SK-N-SH (cell line): ENCODE results near the gene CLPX. TPM values are rescaled to one million over a fixed set of nuclear protein-coding genes. Genes with fewer than 3 reads are reported as not detected.

ENCODE experiments used
- CTCF ChIA-PET: fragments of 300-600, 350-600 bp; formaldehyde crosslinking; extraction: SDS; loops from one replicate; lab custom pipeline; 2021; lab: Yijun Ruan, JAX
- POLR2A ChIA-PET: fragments of 350-600 bp; sonication (Branson Sonifier 250); formaldehyde crosslinking; extraction: SDS; loops from one replicate; lab custom pipeline; 2020; ENCODE audit warnings: antibody characterized with exemption, inconsistent platforms; lab: Yijun Ruan, JAX
- DNase-seq: peaks from one replicate; pipeline ENCODE4 v3.0.0; 2012
- H2AFZ ChIP-seq: fragments of 200-600 bp; sonication (generic); 2 replicates; pipeline ENCODE4 v1.8.1; 2016; ENCODE audit warnings: antibody characterized with exemption, mild to moderate bottlenecking, low read depth
- H3F3A ChIP-seq: fragments of 200-600 bp; sonication (generic); replicated peaks from 2 replicates; pipeline ENCODE3; 2016; ENCODE audit warnings: antibody characterized with exemption, mild to moderate bottlenecking; ENCODE audit not compliant: insufficient read depth
- H3K27ac ChIP-seq, 2 experiments: fragments of 200-500 bp in 1 of 2; fragments of 200-600 bp in 1 of 2; sonication (Bioruptor generic) in 1 of 2; sonication (generic), shearing (Covaris generic) in 1 of 2; 2 replicates each; pipeline versions ENCODE4 v1.5.1 to v1.6.1; 2014 to 2016; ENCODE audit warnings: low read depth in 2 of 2, inconsistent platforms in 1 of 2, low read length in 1 of 2, mild to moderate bottlenecking in 1 of 2, mixed read lengths in 1 of 2
- H3K27me3 ChIP-seq: fragments of 200-600 bp; sonication (generic), shearing (Covaris generic); 2 replicates; pipeline ENCODE4 v1.6.1; 2016; ENCODE audit warnings: mixed run types; ENCODE audit not compliant: insufficient read depth
- H3K36me3 ChIP-seq, 2 experiments: fragments of 200-500 bp in 1 of 2; fragments of 200-600 bp in 1 of 2; sonication (Bioruptor generic) in 1 of 2; sonication (generic) in 1 of 2; replicated peaks in 1 of 2; 2 replicates each; pipeline versions ENCODE3 to v1.5.1; 2014 to 2016; ENCODE audit warnings: low read length in 1 of 2, mild to moderate bottlenecking in 1 of 2; ENCODE audit not compliant: insufficient read depth in 2 of 2, control insufficient read depth in 1 of 2
- H3K4me1 ChIP-seq, 2 experiments: fragments of 200-500 bp in 1 of 2; fragments of 200-600 bp in 1 of 2; sonication (Bioruptor generic) in 1 of 2; sonication (generic), shearing (Covaris generic) in 1 of 2; 2 replicates each; pipeline versions ENCODE4 v1.5.1 to v1.6.1; 2014 to 2016; ENCODE audit warnings: low read depth in 1 of 2, low read length in 1 of 2, mixed run types in 1 of 2; ENCODE audit not compliant: insufficient read depth in 2 of 2, control insufficient read depth in 1 of 2
- H3K4me2 ChIP-seq: fragments of 200-600 bp; sonication (generic), shearing (Covaris generic); 2 replicates; pipeline ENCODE4 v1.6.1; 2017; ENCODE audit warnings: mixed run types
- H3K4me3 ChIP-seq, 2 experiments: fragments of 200-500 bp in 1 of 2; fragments of 200-600 bp in 1 of 2; sonication (Bioruptor generic) in 1 of 2; sonication (generic), shearing (Covaris generic) in 1 of 2; 2 replicates each; pipeline versions ENCODE4 v1.5.1 to v1.8.1; 2014 to 2016; ENCODE audit warnings: low read depth in 2 of 2, inconsistent platforms in 1 of 2, low read length in 1 of 2, mild to moderate bottlenecking in 1 of 2, mixed read lengths in 1 of 2, moderate library complexity in 1 of 2
- H3K79me2 ChIP-seq: fragments of 200-600 bp; sonication (generic); 2 replicates; pipeline ENCODE4 v1.8.1; 2017; ENCODE audit warnings: mild to moderate bottlenecking; ENCODE audit not compliant: insufficient read depth
- H3K9ac ChIP-seq: fragments of 200-600 bp; sonication (generic); 2 replicates; pipeline ENCODE4 v1.6.1; 2017; ENCODE audit warnings: mixed run types
- H3K9me2 ChIP-seq: fragments of 200-600 bp; sonication (generic); 2 replicates; pipeline ENCODE4 v1.6.1; 2017; ENCODE audit warnings: mixed run types
- H3K9me3 ChIP-seq: fragments of 200-600 bp; sonication (generic); 2 replicates; pipeline ENCODE4 v1.6.1; 2017; ENCODE audit warnings: mixed run types, mild to moderate bottlenecking, moderate library complexity
- H4K20me1 ChIP-seq: fragments of 200-600 bp; sonication (generic); 2 replicates; pipeline ENCODE4 v1.6.1; 2017; ENCODE audit warnings: mild to moderate bottlenecking, mixed run types; ENCODE audit not compliant: insufficient read depth
- FOXJ3 ChIP-seq: sonication (generic); formaldehyde crosslinking; IDR thresholded peaks from 2 replicates; pipeline ENCODE4 v1.5.1; 2020; ENCODE audit warnings: mild to moderate bottlenecking, missing genetic modification reagents
- FOXM1 ChIP-seq: IDR thresholded peaks from 2 replicates; pipeline ENCODE4 v1.4.0; 2012; ENCODE audit warnings: low read depth, mild to moderate bottlenecking
- IRF3 ChIP-seq: fragments of 150-350 bp; IDR thresholded peaks from 2 replicates; pipeline ENCODE4 v1.6.1; 2016; ENCODE audit warnings: mild to moderate bottlenecking, low read depth, low read length
- MEF2A ChIP-seq: IDR thresholded peaks from 2 replicates; pipeline ENCODE4 v1.4.0; 2012; ENCODE audit warnings: low read depth, borderline replicate concordance
- NRF1 ChIP-seq: IDR thresholded peaks from 2 replicates; pipeline ENCODE4 v1.6.1; 2012; ENCODE audit warnings: low read depth, mild to moderate bottlenecking, low read length
- RAD21 ChIP-seq: IDR thresholded peaks from 2 replicates; pipeline ENCODE4 v1.6.1; 2012; ENCODE audit warnings: mild to moderate bottlenecking, low read length
- RCOR1 ChIP-seq: fragments of 150-350 bp; IDR thresholded peaks from 2 replicates; pipeline ENCODE4 v1.6.1; 2017; ENCODE audit warnings: antibody characterized with exemption, low read length
- RXRA ChIP-seq: IDR thresholded peaks from 2 replicates; pipeline ENCODE4 v1.4.0; 2012; ENCODE audit warnings: low read depth, mild to moderate bottlenecking, borderline replicate concordance
- TAF1 ChIP-seq: IDR thresholded peaks from 2 replicates; pipeline ENCODE4 v1.6.1; 2012; ENCODE audit warnings: low read depth, mild to moderate bottlenecking, low read length, moderate library complexity, borderline replicate concordance
- YY1 ChIP-seq: IDR thresholded peaks from 2 replicates; pipeline ENCODE4 v1.4.0; 2012; ENCODE audit warnings: low read depth, mild to moderate bottlenecking
- WGBS: methylation state at CpG from one replicate; pipeline ENCODE4 v1.1.6; 2017; ENCODE audit warnings: low lambda C conversion rate; 5-methylcytosine and 5-hydroxymethylcytosine counted together
- polyA plus RNA-seq, 3 experiments: library from polyadenylated mRNA; depleted of rRNA; stranded (reverse); fragments of >200 nt; gene quantifications; 2 replicates each; pipeline ENCODE4 v1.2.3, GENCODE V29; 2012
- TF ChIP-seq, protein P1 (sequence below): fragments of 150-350 bp; IDR thresholded peaks from 2 replicates; pipeline ENCODE4 v1.6.1; 2017; ENCODE audit warnings: antibody characterized with exemption, low read length, low read depth, borderline replicate concordance
- TF ChIP-seq, protein P2 (sequence below): IDR thresholded peaks from 2 replicates; pipeline ENCODE4 v1.4.0; 2012; ENCODE audit warnings: low read depth
- TF ChIP-seq, protein P3 (sequence below): IDR thresholded peaks from 2 replicates; pipeline ENCODE4 v1.4.0; 2012; ENCODE audit warnings: low read depth, borderline replicate concordance

The CLPX gene
- polyA plus RNA-seq, 1 of the 3 experiments (the other 2 are of a cell fraction), result 12.9 TPM

GRCh38 chr15:65204236-65204930 is 19.2 kb upstream of the CLPX start:
- TF ChIP-seq, protein P1, sequence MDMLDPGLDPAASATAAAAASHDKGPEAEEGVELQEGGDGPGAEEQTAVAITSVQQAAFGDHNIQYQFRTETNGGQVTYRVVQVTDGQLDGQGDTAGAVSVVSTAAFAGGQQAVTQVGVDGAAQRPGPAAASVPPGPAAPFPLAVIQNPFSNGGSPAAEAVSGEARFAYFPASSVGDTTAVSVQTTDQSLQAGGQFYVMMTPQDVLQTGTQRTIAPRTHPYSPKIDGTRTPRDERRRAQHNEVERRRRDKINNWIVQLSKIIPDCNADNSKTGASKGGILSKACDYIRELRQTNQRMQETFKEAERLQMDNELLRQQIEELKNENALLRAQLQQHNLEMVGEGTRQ, result no peak
- no peak for TF ChIP-seq YY1
- TF ChIP-seq, protein P2, sequence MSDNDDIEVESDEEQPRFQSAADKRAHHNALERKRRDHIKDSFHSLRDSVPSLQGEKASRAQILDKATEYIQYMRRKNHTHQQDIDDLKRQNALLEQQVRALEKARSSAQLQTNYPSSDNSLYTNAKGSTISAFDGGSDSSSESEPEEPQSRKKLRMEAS, result no peak
- no peak for TF ChIP-seq RAD21
- no peak for TF ChIP-seq IRF3
- TF ChIP-seq FOXM1, result no peak
- TF ChIP-seq MEF2A, result no peak
- TF ChIP-seq RXRA, result no peak
- no peak for TF ChIP-seq NRF1
- TF ChIP-seq RCOR1, result no peak
- TF ChIP-seq TAF1, result no peak
- no peak for TF ChIP-seq FOXJ3
- TF ChIP-seq, protein P3, sequence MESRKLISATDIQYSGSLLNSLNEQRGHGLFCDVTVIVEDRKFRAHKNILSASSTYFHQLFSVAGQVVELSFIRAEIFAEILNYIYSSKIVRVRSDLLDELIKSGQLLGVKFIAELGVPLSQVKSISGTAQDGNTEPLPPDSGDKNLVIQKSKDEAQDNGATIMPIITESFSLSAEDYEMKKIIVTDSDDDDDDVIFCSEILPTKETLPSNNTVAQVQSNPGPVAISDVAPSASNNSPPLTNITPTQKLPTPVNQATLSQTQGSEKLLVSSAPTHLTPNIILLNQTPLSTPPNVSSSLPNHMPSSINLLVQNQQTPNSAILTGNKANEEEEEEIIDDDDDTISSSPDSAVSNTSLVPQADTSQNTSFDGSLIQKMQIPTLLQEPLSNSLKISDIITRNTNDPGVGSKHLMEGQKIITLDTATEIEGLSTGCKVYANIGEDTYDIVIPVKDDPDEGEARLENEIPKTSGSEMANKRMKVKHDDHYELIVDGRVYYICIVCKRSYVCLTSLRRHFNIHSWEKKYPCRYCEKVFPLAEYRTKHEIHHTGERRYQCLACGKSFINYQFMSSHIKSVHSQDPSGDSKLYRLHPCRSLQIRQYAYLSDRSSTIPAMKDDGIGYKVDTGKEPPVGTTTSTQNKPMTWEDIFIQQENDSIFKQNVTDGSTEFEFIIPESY, result no peak
- TF ChIP-seq, all 33 proteins: peak for 0
- H2AFZ ChIP-seq, result no peak overlapping the region
- CTCF ChIA-PET, result no interaction called here
- H3K36me3 ChIP-seq, result no peaks in the 10 kb centered on the region
- no peaks in the 10 kb centered on the region for H3F3A ChIP-seq
- no peaks in the 10 kb centered on the region; the same call in 1 of the 2 replicates for H3K27me3 ChIP-seq
- H4K20me1 ChIP-seq, result no peaks in the 10 kb centered on the region
- no peaks in the 10 kb centered on the region for H3K79me2 ChIP-seq
- H3K4me1 ChIP-seq, result peaks cover 0 to 11% of the 10 kb centered on the region in 2 experiments; a peak in 1 of 4 replicates
- no peaks in the 10 kb centered on the region for H3K9me3 ChIP-seq
- 76% methylated on average over 6 of the region's 6 CpGs for WGBS
- H3K27ac ChIP-seq, result no peak overlapping the region
- POLR2A ChIA-PET, result no interaction called here
- H3K4me3 ChIP-seq, result no peak overlapping the region
- no peak for DNase-seq
- H3K9ac ChIP-seq, result no peak overlapping the region
- no peaks in the 10 kb centered on the region for H3K9me2 ChIP-seq
- H3K4me2 ChIP-seq, result no peak overlapping the region
